Neural cell (in vitro differentiated cells): ENCODE results near the gene ZSWIM7.

Experiments
- CTCF ChIP-seq: fragments of 450-650 bp; IDR thresholded peaks from 2 replicates; pipeline ENCODE4 v1.5.1; 2014; ENCODE audit warnings: antibody characterized with exemption, mild to moderate bottlenecking, moderate library complexity; ENCODE audit not compliant: poor library complexity, severe bottlenecking
- EP300 ChIP-seq: fragments of 450-650 bp; conservative IDR thresholded peaks from 2 replicates; pipeline ENCODE4 v1.6.1; 2014; ENCODE audit warnings: antibody characterized with exemption, mild to moderate bottlenecking, moderate library complexity; ENCODE audit not compliant: poor library complexity, severe bottlenecking
- EZH2 ChIP-seq: fragments of 200-600, 300-800 bp; shearing (Covaris generic), sonication (generic); IDR thresholded peaks from 2 replicates; pipeline ENCODE4 v1.6.1; 2014; ENCODE audit warnings: antibody characterized with exemption, low read length, borderline replicate concordance, mild to moderate bottlenecking; ENCODE audit not compliant: insufficient read depth, poor library complexity, severe bottlenecking
- POLR2AphosphoS5 ChIP-seq: IDR thresholded peaks from 2 replicates; pipeline ENCODE4 v1.6.1; 2012

DNA sequence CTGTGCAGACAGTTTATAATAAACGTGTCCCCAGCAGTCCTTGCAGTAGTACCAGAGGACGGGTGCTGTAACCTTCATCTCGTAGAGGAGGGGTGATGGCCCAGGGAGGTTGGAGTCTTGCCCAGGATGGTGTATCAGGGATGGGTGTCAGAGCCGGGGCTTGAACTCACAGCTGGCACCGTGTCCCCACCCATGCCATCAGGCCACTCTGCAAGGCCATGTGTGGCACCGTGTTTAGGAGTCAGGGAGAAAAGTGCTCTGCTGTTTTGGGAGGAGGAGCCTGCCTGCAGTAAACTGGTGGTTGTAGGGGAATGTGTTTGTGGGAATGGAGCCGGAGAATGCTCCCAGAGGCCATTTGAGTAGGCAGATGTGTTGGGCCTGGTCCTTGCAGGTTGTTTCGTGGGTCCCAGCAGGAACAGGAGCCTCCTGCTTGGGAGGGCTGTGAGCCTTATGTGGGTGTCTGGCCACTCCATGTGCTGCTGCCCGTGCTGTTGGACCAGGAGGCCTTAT is 52.8 kb downstream of the ZSWIM7 start:
- TF ChIP-seq EP300 (no peak), EZH2 (no peak), POLR2AphosphoS5 (no peak), CTCF (no peak)
